ENCODE measurements around the gene C5. TPM values are rescaled to one million over a fixed set of nuclear protein-coding genes. Genes with fewer than 3 reads are reported as not detected.

C5 gene
- total RNA-seq, 4 donors from 2014 or later = 0.83 to 5.1 (median 1.6) TPM

GRCh38 chr9:120947222-120947621 is 102.9 kb downstream of the C5 start:
- no peak overlapping the region for H3K27ac ChIP-seq
- 83 to 85% methylated on average over 2 of the region's 2 CpGs for WGBS, 2 donors
- intact Hi-C loops (cut with DNase I) = no loop called here
- peaks cover 0 to 26% (median 14%) of the 10 kb centered on the region in 3 donors for H3K4me1 ChIP-seq
- H3K36me3 ChIP-seq = no peaks in the 10 kb centered on the region
- no peak for DNase-seq
- TF ChIP-seq POLR2A (IDR thresholded peaks at IDR 0.05) = no peak
- TF ChIP-seq, protein P1, sequence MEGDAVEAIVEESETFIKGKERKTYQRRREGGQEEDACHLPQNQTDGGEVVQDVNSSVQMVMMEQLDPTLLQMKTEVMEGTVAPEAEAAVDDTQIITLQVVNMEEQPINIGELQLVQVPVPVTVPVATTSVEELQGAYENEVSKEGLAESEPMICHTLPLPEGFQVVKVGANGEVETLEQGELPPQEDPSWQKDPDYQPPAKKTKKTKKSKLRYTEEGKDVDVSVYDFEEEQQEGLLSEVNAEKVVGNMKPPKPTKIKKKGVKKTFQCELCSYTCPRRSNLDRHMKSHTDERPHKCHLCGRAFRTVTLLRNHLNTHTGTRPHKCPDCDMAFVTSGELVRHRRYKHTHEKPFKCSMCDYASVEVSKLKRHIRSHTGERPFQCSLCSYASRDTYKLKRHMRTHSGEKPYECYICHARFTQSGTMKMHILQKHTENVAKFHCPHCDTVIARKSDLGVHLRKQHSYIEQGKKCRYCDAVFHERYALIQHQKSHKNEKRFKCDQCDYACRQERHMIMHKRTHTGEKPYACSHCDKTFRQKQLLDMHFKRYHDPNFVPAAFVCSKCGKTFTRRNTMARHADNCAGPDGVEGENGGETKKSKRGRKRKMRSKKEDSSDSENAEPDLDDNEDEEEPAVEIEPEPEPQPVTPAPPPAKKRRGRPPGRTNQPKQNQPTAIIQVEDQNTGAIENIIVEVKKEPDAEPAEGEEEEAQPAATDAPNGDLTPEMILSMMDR (IDR thresholded peaks at IDR 0.05) = no peak
- no peak overlapping the region for H3K4me3 ChIP-seq
- H3K27me3 ChIP-seq = no peaks in the 10 kb centered on the region
- no peaks in the 10 kb centered on the region for H3K9me3 ChIP-seq

DNA sequence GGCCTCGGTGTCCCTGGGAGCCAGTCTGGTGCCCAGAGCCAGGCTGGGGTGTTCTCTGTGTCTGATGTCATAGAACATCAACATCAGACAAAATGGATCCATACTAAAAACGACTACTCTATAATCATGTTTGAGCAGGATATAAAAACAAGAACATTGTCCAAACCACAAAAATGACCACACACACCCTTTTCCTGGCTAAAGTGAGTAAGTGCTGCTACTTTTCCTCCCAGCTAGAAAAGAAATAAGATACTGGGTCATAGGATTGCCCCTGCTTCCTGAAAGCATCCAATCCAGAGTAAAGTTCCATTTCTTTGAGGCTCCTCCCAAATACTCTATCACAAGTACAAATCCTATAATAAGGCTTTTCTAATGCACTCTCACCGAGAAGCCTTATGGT is 103.8 kb downstream of the C5 start:
- H3K36me3 ChIP-seq = no peaks in the 10 kb centered on the region
- WGBS, 2 donors = 76 to 79% methylated on average over 3 of the region's 3 CpGs
- intact Hi-C loops (cut with DNase I) = no loop called here
- H3K4me3 ChIP-seq = no peak overlapping the region
- peaks cover 0 to 36% (median 21%) of the 10 kb centered on the region in 3 donors for H3K4me1 ChIP-seq
- DNase-seq = no peak
- TF ChIP-seq POLR2A (IDR thresholded peaks at IDR 0.05) = no peak
- TF ChIP-seq, protein P1 (IDR thresholded peaks at IDR 0.05) = no peak
- H3K27ac ChIP-seq = no peak overlapping the region
- H3K27me3 ChIP-seq = no peaks in the 10 kb centered on the region
- no peaks in the 10 kb centered on the region for H3K9me3 ChIP-seq

DNA sequence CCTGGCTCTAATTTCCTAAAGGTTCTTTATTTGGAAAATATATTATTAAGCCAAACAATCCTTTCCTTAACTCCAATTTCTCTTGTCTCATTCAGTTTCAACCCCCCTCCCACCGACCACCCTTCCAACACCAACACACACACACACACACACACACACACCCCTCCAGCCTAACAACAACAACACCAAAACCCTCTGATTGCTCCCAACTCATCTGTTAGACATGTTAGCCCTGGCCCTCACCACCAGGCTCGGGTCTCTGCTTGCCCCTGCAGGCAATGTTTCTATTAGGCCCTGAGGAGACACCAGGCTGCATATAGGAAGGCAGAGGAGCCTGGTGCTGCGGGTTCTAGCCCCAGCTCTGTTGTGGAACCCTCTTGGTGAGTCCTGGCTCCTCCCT is 105.1 kb downstream of the C5 start:
- peak overlapping the region in 3 of 4 donors; percentile 22 to 91 (median 68) for H3K27ac ChIP-seq
- intact Hi-C loops (cut with DNase I) = no loop called here

DNA sequence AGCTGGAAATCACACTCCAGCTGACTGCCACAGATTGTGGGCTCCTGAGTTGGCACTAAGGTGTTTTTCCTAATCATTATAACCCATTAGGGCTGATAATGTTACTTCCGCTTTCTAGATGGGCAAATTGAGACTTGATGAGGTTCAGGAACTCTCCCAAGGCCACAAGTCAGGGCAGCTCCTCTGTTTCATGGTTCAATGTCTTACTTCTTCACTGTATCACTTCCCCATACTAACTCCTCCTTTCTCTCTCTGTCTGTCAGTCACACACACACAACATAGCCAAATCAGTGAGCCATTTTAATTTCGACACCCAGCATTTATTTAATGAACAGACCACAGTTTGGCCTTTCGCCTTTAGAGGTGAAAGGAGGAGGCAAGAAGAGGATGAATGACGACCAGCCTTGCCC is 105.6 kb downstream of the C5 start:
- no peak overlapping the region for H3K4me3 ChIP-seq
- DNase-seq = no peak
- peak overlapping the region; percentile 22 to 91 (median 66) for H3K27ac ChIP-seq
- H3K4me1 ChIP-seq = peaks cover 0 to 54% (median 29%) of the 10 kb centered on the region in 3 donors
- TF ChIP-seq POLR2A (IDR thresholded peaks at IDR 0.05) = no peak
- 39 to 45% methylated on average over 4 of the region's 4 CpGs for WGBS, 2 donors
- intact Hi-C loops (cut with DNase I) = no loop called here
- no peaks in the 10 kb centered on the region for H3K27me3 ChIP-seq
- no peaks in the 10 kb centered on the region for H3K36me3 ChIP-seq
- no peaks in the 10 kb centered on the region for H3K9me3 ChIP-seq

More for the DNA sequence above, 105.1 kb downstream of the C5 start:
- 71 to 73% methylated on average over 1 to 3 of the region's 3 CpGs for WGBS, 2 donors
- Histone ChIP-seq H3K4me1 (peaks cover 0 to 49% (median 29%) of the 10 kb centered on the region in 3 donors), H3K36me3 (no peaks in the 10 kb centered on the region), H3K27me3 (no peaks in the 10 kb centered on the region), H3K9me3 (no peaks in the 10 kb centered on the region), H3K4me3 (no peak overlapping the region)
- no peak for TF ChIP-seq POLR2A (IDR thresholded peaks at IDR 0.05)
- TF ChIP-seq, protein P1 (IDR thresholded peaks at IDR 0.05) = no peak
- no peak for DNase-seq

- intact Hi-C loops (cut with DNase I) = no loop called here
- no peak overlapping the region for H3K4me3 ChIP-seq
- peak overlapping the region; percentile 67 to 91 (median 78) for H3K27ac ChIP-seq
- no peak for TF ChIP-seq POLR2A (IDR thresholded peaks at IDR 0.05)
- TF ChIP-seq, protein P1 (IDR thresholded peaks at IDR 0.05) = no peak
- H3K9me3 ChIP-seq = no peaks in the 10 kb centered on the region
- no peaks in the 10 kb centered on the region for H3K36me3 ChIP-seq
- peaks cover 0 to 66% (median 29%) of the 10 kb centered on the region in 3 donors for H3K4me1 ChIP-seq
- 35 to 45% methylated on average over 7 to 8 of the region's 8 CpGs for WGBS, 2 donors
- H3K27me3 ChIP-seq = no peaks in the 10 kb centered on the region
- no peak for DNase-seq
Observed at GRCh38 chr9:120942186-120943001, 107.7 kb downstream of the C5 start.
